Measurements from ENCODE around the gene LDLRAD4.
A peak's percentile ranks its signal among the peaks of the same experiment; 100 is the strongest.
"Not testable (repeated sequence)": the region's sequence is repeated elsewhere in the genome, so short reads cannot be mapped to it uniquely, and the experiment has no call there.

LDLRAD4 gene

GRCh38 chr18:13253786-13254688, 35.5 kb downstream of the LDLRAD4 start:
- no peak for DNase-seq

GRCh38 chr18:13254971-13255927, 36.7 kb downstream of the LDLRAD4 start:
- DNase-seq, result no peak

- DNase-seq, result no peak
Measured at GRCh38 chr18:13256444-13257305, 38.1 kb downstream of the LDLRAD4 start.

DNA sequence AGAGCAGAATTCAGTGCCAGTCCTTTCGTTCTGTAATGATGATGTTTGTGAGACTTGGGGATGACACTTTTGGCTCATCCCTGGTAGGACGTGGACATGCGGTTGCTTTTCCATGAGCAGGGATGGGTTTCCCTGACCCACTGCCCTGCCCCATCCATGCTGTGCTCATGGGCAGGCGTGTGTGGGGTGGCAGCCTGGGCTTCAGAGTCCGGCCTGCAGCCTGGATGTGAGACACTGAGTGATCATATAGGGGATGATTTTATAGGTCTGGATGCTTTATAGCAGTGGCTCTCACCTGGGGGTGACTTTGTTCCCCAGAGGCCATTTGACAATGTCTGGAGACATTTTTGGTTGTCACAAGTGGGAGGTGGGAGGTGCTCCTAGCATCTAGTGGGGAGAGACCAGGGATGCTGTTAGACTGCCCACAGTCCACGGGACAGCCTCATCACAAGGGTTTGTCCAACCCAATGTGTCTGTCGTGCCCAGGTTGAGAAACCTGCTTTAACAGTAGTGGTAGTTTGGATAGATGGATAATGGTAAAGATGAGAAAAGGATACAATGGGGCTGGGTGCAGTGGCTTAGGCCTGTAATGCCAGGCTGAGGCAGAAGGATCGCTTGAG, 38.9 kb downstream of the LDLRAD4 start:
- DNase-seq, result no peak

DNA sequence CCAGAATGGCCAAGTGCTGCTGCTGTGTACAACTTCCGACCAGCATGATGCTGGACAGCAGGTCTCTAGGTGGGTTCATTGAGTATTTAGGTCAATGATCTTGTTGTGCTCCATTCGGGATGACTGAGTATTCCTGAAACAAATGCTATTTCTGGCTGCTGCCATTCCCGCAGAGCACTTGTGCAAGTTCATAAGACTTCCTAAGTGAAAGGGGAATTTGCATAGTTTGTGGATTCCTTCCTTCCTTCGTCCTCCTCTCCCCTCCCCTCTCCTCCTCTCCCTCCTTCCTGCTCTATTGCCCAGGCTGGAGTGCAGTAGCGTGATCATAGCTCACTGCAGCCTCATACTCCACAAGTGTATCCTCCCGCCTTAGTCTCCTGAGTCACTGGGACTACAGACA, 40.4 kb downstream of the LDLRAD4 start:
- DNase-seq, result no peak

DNA sequence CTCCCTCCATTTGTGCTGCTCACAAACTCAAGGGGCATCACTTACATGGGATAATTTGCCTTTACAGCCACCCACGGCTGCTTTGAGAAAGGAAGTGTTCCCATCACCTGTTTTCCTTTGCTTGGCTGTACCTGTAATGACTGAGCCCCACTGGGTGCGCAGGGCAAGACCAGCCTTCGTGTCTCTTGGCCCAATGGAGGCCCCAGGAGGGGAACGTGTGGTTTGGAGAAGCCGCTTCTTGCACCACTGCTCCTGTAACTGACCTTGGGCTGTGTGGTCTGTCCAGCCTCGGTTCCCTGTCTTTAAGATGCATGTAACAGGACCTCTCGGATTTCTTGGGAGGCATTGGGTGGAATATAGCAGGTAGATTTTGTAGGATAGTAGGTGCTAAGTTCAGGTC, 41.1 kb downstream of the LDLRAD4 start:
- no peak for DNase-seq

DNA sequence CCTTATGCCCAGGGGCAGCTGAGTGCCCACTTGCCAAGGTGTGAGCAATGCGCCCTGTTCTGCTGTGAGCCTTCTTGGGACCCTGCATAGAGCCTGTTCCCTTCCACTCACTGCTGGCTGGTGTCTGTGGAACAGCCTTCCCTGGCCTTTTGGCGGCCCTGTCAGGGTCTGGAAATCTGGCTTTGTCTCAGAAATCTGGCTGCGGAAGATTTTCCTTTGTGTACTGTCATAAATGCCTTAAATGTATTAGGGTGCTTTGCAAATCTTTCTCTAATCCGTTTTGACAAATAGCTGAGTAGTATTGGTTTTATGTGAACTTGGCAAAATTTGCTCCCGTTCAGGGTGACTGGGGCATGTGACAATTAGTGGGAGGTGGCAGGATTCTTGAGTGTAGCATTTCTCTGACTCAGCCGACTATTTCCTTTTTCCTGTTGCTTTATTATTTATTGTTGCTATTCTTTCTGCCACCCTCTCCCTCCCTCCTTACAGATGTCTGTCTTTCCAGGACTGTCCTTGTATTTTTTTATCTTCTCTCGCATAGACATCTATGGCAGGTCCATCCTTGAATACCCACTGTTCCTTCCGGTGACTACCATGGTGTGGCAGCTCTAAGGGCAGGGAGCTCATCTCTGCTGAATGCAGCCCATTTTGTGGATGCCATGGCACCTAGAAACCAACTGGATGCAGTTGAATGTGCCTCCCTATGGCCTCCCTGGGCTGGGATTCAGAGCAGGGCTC, 41.8 kb downstream of the LDLRAD4 start:
- peak; percentile 25 for DNase-seq

DNA sequence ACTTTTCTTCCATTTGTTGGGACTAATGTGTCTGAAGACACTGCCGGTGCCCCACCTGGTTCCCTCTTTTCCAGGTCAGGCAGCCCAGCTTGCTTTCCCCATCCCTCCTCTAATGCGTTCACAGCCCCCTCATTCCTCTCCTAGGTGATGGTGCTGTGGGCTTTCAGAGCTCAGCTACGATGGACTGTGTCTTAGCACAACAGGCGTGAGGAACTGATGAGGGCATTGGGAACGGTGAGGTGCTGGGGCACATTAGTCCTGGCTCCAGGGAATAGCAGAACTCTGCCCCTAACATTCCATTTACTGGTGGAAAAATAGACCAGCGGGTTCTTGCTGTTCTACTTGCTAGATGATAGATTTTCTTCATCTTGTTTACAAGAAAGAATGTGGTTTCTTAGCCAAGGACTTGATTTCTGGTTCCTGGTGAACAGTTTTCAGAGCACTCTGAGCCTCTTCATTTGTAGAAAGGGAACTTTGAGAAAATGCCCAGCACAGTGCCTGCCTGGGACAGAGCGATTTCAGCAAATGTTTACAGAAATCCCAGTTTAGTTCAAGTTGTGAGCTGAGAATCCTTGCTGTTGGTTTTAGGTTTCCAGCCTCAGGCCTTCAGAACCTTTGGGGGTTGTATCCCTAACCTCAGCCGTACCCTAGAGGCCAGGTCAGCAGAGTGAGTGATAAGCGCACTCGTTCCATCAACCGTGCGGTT, 42.5 kb downstream of the LDLRAD4 start:
- DNase-seq, result no peak

- DNase-seq, result no peak
Measured at GRCh38 chr18:13261661-13262357, 43.2 kb downstream of the LDLRAD4 start.

GRCh38 chr18:13262358-13262680, 43.8 kb downstream of the LDLRAD4 start:
- not testable (repeated sequence) for DNase-seq

GRCh38 chr18:13262839-13263691, 44.5 kb downstream of the LDLRAD4 start:
- no peak for DNase-seq

- no peak for DNase-seq
Measured at GRCh38 chr18:13264091-13265007, 45.8 kb downstream of the LDLRAD4 start.

DNA sequence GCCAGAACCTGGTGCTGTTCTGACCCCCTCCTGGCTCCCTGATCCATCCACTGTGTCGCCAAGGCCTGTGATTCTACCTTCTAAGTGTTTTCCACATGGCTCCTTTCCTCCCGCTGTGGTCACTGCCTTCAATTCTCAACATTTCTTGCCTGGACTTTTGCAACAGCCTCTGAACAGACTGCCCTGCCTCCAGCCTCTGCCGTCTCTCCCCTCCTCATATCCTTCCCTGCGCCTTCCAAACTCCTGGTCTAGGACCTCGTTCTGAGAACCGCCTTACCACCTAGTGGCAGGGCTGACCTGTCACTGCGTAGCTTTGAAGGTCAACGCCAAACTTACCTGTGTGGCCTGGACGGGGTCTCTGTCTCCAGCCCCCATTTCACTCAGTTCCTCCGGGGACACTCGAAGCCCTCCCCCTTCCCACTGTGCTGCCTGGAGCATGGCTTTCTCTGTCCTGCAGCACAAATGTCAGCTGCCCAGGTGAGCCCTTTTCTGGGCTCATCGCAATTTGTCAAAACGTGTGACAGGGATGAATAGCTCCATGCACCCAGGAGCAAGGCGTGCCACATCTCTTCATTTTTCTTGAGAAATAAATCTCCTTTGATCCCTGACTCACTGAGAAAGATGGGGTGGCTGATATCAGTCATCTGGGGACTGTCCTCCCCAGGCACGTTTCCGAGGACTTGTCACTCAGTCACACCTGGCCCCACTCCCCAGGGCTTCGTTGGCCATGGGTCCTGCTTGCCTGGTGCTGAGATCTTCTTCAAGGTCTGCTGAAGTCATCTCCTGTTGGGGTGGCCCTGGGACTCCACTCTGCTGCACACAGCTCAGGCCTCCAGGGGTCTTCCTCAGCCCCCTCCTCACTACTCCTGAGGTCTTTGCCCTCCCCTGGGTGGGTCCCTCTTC, 46.7 kb downstream of the LDLRAD4 start:
- no peak for DNase-seq

- no peak for DNase-seq
Measured at GRCh38 chr18:13265911-13266217, 47.3 kb downstream of the LDLRAD4 start.

- DNase-seq, result no peak
Measured at GRCh38 chr18:13266218-13267100, 47.9 kb downstream of the LDLRAD4 start.

DNA sequence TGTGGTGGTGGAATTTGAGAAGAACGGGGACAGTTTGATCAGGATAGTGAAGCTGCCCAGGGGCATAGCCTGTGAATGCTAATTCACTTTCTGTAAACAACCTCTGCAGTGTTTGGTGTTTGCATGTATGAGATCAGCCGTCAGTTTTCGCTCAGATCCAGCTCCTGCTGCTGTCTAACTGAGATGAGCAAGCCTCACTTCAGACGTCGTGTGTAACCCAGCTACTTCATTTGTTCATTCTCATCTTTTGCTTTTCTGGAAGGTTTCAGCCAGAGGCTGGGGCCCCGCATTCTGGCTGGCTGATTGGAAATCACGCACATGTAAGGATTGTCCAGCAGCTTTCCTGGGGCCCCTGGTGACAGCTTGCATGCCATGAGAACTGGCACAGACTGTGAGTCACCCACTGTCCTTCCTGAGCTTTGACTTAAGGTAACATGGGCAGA, 48.9 kb downstream of the LDLRAD4 start:
- no peak for DNase-seq

Data from MV-4-11 (cell line).